Stomach smooth muscle (tissue), 2 donors: ENCODE measurements around the gene HTATIP2.
A peak's percentile ranks its signal among the peaks of the same experiment; 100 is the strongest.
"Not testable (repeated sequence)": the region's sequence is repeated elsewhere in the genome, so short reads cannot be mapped to it uniquely, and the experiment has no call there.

Experiments
- H3K27ac ChIP-seq: one replicate; pipeline ENCODE4 v1.7.0; 2013; ENCODE audit warnings: mild to moderate bottlenecking, low read length, inconsistent platforms
- H3K27me3 ChIP-seq, 2 donors: one replicate each; pipeline ENCODE4 v1.7.0; 2013; ENCODE audit warnings: low read length in 2 of 2; ENCODE audit not compliant: insufficient read depth in 2 of 2, control insufficient read depth in 1 of 2
- H3K36me3 ChIP-seq, 2 donors: one replicate each; pipeline ENCODE4 v1.7.0; 2013; ENCODE audit warnings: low read length in 2 of 2; ENCODE audit not compliant: control insufficient read depth in 2 of 2, insufficient read depth in 2 of 2
- H3K4me1 ChIP-seq: one replicate; pipeline ENCODE4 v1.7.0; 2013; ENCODE audit warnings: low read length; ENCODE audit not compliant: control insufficient read depth, insufficient read depth
- H3K4me3 ChIP-seq, 2 donors: one replicate each; pipeline ENCODE4 v1.7.0; 2013; ENCODE audit warnings: low read length in 2 of 2
- H3K9ac ChIP-seq, 2 donors: one replicate each; pipeline ENCODE4 v1.7.0; 2013; ENCODE audit warnings: low read length in 2 of 2, mild to moderate bottlenecking in 1 of 2
- H3K9me3 ChIP-seq, 2 donors: one replicate each; pipeline ENCODE4 v1.7.0; 2013; ENCODE audit warnings: low read length in 2 of 2; ENCODE audit not compliant: control insufficient read depth in 2 of 2
- donor health status: healthy.
- donor health status: Pancreatic carcinoma.

Gene HTATIP2

GRCh38 chr11:20372081-20372626 is 8.6 kb downstream of the HTATIP2 start:
- H3K27me3 ChIP-seq: no peaks in the 10 kb centered on the region
- peaks cover 0 to 2% of the 10 kb centered on the region in 2 donors for H3K36me3 ChIP-seq
- no peak overlapping the region for H3K27ac ChIP-seq
- H3K9ac ChIP-seq: no peak overlapping the region
- no peak overlapping the region for H3K4me3 ChIP-seq
- H3K4me1 ChIP-seq: no peaks in the 10 kb centered on the region
- no peaks in the 10 kb centered on the region for H3K9me3 ChIP-seq

- no peak overlapping the region for H3K9ac ChIP-seq
- H3K9me3 ChIP-seq: no peaks in the 10 kb centered on the region
- peaks cover 0 to 7% of the 10 kb centered on the region in 2 donors for H3K36me3 ChIP-seq
- no peaks in the 10 kb centered on the region for H3K27me3 ChIP-seq
- no peak overlapping the region for H3K27ac ChIP-seq
- H3K4me1 ChIP-seq: no peaks in the 10 kb centered on the region
- H3K4me3 ChIP-seq: no peak overlapping the region
These were observed 9.6 kb downstream of the HTATIP2 start for GRCh38 chr11:20373147-20373546.

GRCh38 chr11:20373568-20374209 is 10.2 kb downstream of the HTATIP2 start:
- no peaks in the 10 kb centered on the region for H3K4me1 ChIP-seq
- H3K27me3 ChIP-seq: no peaks in the 10 kb centered on the region
- H3K4me3 ChIP-seq: no peak overlapping the region
- H3K9ac ChIP-seq: no peak overlapping the region
- no peak overlapping the region for H3K27ac ChIP-seq
- H3K9me3 ChIP-seq: no peaks in the 10 kb centered on the region
- peaks cover 0 to 10% of the 10 kb centered on the region in 2 donors for H3K36me3 ChIP-seq

- Histone ChIP-seq H3K9ac (no peak overlapping the region), H3K27me3 (no peaks in the 10 kb centered on the region), H3K4me3 (no peak overlapping the region), H3K27ac (no peak overlapping the region), H3K4me1 (no peaks in the 10 kb centered on the region), H3K9me3 (no peaks in the 10 kb centered on the region), H3K36me3 (peaks cover 0 to 17% of the 10 kb centered on the region in 2 donors)
These were observed 11.3 kb downstream of the HTATIP2 start for GRCh38 chr11:20374741-20375300.

GRCh38 chr11:20376162-20376730 is 12.7 kb downstream of the HTATIP2 start:
- H3K36me3 ChIP-seq: peaks cover 0 to 19% of the 10 kb centered on the region in 2 donors
- H3K27me3 ChIP-seq: no peaks in the 10 kb centered on the region
- H3K9ac ChIP-seq: no peak overlapping the region
- H3K9me3 ChIP-seq: no peaks in the 10 kb centered on the region
- H3K27ac ChIP-seq: no peak overlapping the region
- H3K4me3 ChIP-seq: no peak overlapping the region
- no peaks in the 10 kb centered on the region for H3K4me1 ChIP-seq

- H3K4me3 ChIP-seq, H3K27ac ChIP-seq, H3K9ac ChIP-seq, H3K36me3 ChIP-seq, H3K27me3 ChIP-seq, H3K9me3 ChIP-seq: not testable (repeated sequence)
- H3K4me1 ChIP-seq: peaks cover 12% of the 10 kb centered on the region
These were observed 22.5 kb downstream of the HTATIP2 start for GRCh38 chr11:20385996-20386395.

GRCh38 chr11:20387261-20388095 is 24.0 kb downstream of the HTATIP2 start, which contains the start of gene PRMT3:
TSS of gene PRMT3 (plus strand) at chr11:20387716. CDS start at chr11:20387747, 31 bp downstream.
- Histone ChIP-seq H3K27ac (peak within 1 kb of the TSS; percentile 88), H3K36me3 (peaks cover 0 to 7% of the 10 kb centered on the region in 2 donors), H3K27me3 (no peaks in the 10 kb centered on the region)

GRCh38 chr11:20388096-20389055 is 24.9 kb downstream of the HTATIP2 start:
- H3K9ac ChIP-seq: peak overlapping the region; percentile 76 to 88
- no peaks in the 10 kb centered on the region for H3K9me3 ChIP-seq
- H3K36me3 ChIP-seq: peaks cover 0 to 5% of the 10 kb centered on the region in 2 donors
- no peaks in the 10 kb centered on the region for H3K27me3 ChIP-seq
- peaks cover 12% of the 10 kb centered on the region for H3K4me1 ChIP-seq
- peak overlapping the region; percentile 88 for H3K27ac ChIP-seq
- H3K4me3 ChIP-seq: peak overlapping the region; percentile 63 to 95

More at GRCh38 chr11:20387261-20388095, 24.0 kb downstream of the HTATIP2 start, which contains the start of gene PRMT3:
- Histone ChIP-seq H3K9me3 (no peaks in the 10 kb centered on the region), H3K4me3 (peak within 1 kb of the TSS; percentile 91 to 95), H3K9ac (peak within 1 kb of the TSS; percentile 88 to 95), H3K4me1 (peaks cover 12% of the 10 kb centered on the region)

- no peak overlapping the region for H3K27ac ChIP-seq
- no peak overlapping the region for H3K9ac ChIP-seq
- no peaks in the 10 kb centered on the region for H3K4me1 ChIP-seq
- H3K4me3 ChIP-seq: no peak overlapping the region
- peaks cover 0 to 6% of the 10 kb centered on the region in 2 donors for H3K36me3 ChIP-seq
- H3K9me3 ChIP-seq: no peaks in the 10 kb centered on the region
- H3K27me3 ChIP-seq: no peaks in the 10 kb centered on the region
These were observed 33.8 kb downstream of the HTATIP2 start for GRCh38 chr11:20397281-20397680.
